Subcutaneous adipose tissue (tissue), 4 donors: Measurements from ENCODE around the gene PRPS2. TPM values are rescaled to one million over a fixed set of nuclear protein-coding genes. Genes with fewer than 3 reads are reported as not detected.

ENCODE experiments used
- total RNA-seq, 4 donors: library from RNA; depleted of rRNA; stranded (reverse); fragments of >200 nt; gene quantifications; one replicate each; pipeline ENCODE4 v1.1.0, GENCODE V29; 2016
- TF ChIP-seq, protein P1 (sequence below): fragments of 450-650 bp; IDR thresholded peaks from one replicate; pipeline ENCODE4 v1.5.1; 2016; ENCODE audit warnings: low read depth, mild to moderate bottlenecking, control low read depth, antibody characterized with exemption, moderate library complexity

PRPS2 gene
- total RNA-seq, 4 donors from 2014 or later = 17.8 to 56.6 (median 25.5) TPM

GRCh38 chrX:12768491-12768890 is 22.7 kb upstream of the PRPS2 start:
- TF ChIP-seq, protein P1, sequence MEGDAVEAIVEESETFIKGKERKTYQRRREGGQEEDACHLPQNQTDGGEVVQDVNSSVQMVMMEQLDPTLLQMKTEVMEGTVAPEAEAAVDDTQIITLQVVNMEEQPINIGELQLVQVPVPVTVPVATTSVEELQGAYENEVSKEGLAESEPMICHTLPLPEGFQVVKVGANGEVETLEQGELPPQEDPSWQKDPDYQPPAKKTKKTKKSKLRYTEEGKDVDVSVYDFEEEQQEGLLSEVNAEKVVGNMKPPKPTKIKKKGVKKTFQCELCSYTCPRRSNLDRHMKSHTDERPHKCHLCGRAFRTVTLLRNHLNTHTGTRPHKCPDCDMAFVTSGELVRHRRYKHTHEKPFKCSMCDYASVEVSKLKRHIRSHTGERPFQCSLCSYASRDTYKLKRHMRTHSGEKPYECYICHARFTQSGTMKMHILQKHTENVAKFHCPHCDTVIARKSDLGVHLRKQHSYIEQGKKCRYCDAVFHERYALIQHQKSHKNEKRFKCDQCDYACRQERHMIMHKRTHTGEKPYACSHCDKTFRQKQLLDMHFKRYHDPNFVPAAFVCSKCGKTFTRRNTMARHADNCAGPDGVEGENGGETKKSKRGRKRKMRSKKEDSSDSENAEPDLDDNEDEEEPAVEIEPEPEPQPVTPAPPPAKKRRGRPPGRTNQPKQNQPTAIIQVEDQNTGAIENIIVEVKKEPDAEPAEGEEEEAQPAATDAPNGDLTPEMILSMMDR = no peak

DNA sequence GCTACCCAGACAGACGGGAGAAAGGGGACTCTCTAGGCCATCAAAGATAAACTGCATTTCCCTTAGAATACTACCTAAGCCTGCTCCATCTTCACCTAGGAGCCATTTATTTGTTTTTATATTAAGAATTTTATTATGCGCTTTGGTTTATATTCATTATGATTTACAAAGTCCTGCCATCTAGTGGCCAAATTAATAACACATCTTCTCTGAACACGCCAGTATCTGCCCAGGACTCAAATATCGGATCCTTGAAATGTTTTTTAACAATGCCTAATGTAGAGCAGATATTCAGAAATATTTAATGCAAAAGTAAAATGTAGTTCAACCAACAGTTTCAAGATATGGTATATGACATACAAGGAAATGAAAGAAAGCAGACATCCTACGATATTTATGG is 20.8 kb upstream of the PRPS2 start:
- TF ChIP-seq, protein P1 = no peak

DNA sequence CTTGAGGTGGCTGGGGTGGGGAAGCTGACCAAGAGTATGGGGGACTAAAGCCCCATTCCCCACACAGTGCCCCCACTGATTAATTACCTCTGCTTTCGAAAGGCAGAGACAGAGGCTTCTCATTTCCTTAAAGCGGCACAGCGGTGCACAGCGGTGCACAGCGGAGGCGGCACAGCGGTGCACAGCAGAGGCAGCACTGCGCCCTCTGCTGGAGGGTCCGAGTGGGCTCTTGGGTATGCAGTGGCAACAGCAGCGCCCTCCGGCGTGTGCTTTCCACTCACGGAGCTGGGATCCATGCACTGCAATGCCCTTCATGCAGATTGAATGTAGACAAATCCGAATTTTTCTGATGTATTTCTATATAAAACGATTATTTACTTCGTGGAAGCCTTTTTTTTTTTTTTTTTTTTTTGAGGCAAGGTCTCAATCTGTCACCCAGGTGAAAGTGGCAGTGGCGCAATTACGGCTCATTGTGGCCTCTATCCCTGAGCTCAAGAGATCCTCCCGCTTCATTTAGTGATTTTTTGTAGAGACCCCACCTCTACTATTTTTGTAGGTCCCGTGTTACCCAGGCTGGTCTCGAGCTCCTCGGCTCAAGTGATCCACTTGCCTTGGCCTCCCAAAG is 19.7 kb upstream of the PRPS2 start:
- TF ChIP-seq, protein P1 = no peak

- TF ChIP-seq, protein P1 = no peak
Observed at GRCh38 chrX:12777670-12778069, 13.5 kb upstream of the PRPS2 start.

GRCh38 chrX:12779534-12779933 is 11.7 kb upstream of the PRPS2 start:
- TF ChIP-seq, protein P1 = no peak

- TF ChIP-seq, protein P1 = no peak
Observed at GRCh38 chrX:12788645-12789044, 2.6 kb upstream of the PRPS2 start.

- TF ChIP-seq, protein P1 = no peak
Observed at GRCh38 chrX:12789976-12790375, 1.2 kb upstream of the PRPS2 start.
